Ovary (tissue), 3 donors: Measurements from ENCODE around the gene ANKRD18A.
"Not testable (repeated sequence)": the region's sequence is repeated elsewhere in the genome, so short reads cannot be mapped to it uniquely, and the experiment has no call there.

Experiments used
- CTCF ChIP-seq, 3 donors: fragments of 450-650 bp in 2 of 3; fragments of 200-600 bp in 1 of 3; IDR thresholded peaks; one replicate each; pipeline versions ENCODE4 v1.5.1 to v1.8.0; 2016 to 2022; ENCODE audit warnings: antibody characterized with exemption in 3 of 3, mild to moderate bottlenecking in 1 of 3
- POLR2A ChIP-seq: fragments of 450-650 bp; IDR thresholded peaks from one replicate; pipeline ENCODE4 v1.6.1; 2017; ENCODE audit warnings: antibody characterized with exemption, mild to moderate bottlenecking, moderate library complexity
- donor health status: DM: no; HTN: no; CAD: no.

- not testable (repeated sequence) for TF ChIP-seq CTCF (IDR thresholded peaks at IDR 0.05); POLR2A
These were observed 28.9 kb downstream of the ANKRD18A start for GRCh38 chr9:38591346-38592063.
